GM18870 (cell line): ENCODE data around the gene ZNF280C.
"Not testable (repeated sequence)": the region's sequence is repeated elsewhere in the genome, so short reads cannot be mapped to it uniquely, and the experiment has no call there.

ENCODE experiments used
- ATAC-seq: cut with Tn5 transposase; IDR thresholded peaks from one replicate; pipeline ENCODE4 v1.9.1; 2021; ENCODE audit warnings: moderate library complexity; ENCODE audit not compliant: unreplicated experiment

ZNF280C gene, protein sequence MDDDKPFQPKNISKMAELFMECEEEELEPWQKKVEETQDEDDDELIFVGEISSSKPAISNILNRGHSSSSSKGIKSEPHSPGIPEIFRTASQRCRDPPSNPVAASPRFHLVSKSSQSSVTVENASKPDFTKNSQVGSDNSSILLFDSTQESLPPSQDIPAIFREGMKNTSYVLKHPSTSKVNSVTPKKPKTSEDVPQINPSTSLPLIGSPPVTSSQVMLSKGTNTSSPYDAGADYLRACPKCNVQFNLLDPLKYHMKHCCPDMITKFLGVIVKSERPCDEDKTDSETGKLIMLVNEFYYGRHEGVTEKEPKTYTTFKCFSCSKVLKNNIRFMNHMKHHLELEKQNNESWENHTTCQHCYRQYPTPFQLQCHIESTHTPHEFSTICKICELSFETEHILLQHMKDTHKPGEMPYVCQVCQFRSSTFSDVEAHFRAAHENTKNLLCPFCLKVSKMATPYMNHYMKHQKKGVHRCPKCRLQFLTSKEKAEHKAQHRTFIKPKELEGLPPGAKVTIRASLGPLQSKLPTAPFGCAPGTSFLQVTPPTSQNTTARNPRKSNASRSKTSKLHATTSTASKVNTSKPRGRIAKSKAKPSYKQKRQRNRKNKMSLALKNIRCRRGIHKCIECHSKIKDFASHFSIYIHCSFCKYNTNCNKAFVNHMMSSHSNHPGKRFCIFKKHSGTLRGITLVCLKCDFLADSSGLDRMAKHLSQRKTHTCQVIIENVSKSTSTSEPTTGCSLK

DNA sequence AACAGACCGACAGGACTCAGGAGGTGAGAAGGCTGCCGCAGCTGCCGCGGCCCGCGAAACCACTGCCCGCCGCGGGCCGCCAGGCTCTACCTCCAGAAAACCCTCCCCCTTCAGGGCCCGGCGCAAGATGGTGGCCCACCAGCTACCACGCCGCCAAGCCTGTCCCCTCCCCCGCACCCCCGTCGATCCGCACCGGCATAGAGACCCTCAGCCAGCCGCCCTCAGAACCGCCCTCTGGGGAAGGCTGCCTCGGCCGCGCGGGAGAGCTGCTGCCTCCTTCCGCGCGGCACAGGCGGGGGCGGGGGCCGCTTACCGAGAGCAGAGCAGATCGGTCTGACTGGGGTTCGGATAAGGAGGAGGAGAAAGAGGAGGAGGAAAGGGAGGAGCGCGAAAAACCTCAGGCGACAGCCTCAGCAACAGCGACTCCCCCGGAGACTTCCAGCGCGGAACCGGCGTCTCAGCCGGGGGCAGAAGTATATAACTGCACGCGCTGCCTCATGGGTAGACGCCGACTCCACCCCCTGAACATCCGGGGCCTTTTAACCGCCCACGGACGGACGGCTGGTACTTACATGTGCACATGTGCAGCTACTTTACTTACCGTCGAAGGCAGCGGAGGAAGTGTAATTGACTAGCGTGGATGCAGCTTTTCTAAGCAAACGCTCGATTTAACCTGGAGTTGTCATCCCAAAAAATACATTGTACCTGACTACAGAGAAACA is at the start of gene ZNF280C:
TSS of gene ZNF280C (minus strand) at position 451 of the 722 bp plus-strand sequence. CDS start 8,450 bp downstream, outside the sequence.
- ATAC-seq, result peak; percentile 91

DNA sequence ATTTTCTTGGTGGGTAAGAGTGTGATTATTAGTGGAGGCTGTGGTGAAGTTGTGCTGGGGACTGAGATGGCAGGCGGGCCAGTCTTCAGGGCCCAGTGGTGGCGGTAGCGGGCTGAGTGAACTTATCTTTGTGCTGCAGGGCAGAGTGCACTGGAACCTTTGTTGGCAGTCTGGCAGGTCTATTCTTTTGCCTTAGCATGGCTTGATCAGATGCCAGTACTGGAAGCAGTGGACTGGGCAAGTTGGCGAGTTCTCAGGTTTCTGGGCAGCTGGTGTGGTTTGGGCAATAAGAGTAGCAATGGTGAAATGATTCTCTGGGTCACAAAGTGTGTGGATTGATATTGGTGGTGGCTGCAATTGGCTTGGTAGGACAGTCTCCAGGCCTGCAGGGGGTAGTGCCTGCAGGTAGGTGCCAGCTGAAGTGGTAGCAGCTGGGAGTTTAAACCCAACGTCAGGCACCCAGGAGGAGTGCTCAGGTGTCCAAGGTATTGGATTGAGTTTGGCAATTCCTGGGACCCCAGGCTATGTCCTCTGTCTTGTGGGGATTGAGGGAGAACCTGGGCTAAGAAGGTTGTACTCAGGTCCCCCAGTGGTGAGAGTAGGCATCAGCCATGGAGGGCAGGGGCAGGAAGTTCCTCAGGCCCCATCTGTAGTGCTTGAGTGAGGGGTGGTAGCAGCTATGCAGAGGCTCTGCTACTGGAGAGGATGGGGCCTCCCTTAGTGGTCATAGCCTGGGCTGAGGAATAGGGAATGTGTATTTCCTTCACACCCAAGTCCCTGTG is 36.1 kb upstream of the ZNF280C start:
- no peak for ATAC-seq

DNA sequence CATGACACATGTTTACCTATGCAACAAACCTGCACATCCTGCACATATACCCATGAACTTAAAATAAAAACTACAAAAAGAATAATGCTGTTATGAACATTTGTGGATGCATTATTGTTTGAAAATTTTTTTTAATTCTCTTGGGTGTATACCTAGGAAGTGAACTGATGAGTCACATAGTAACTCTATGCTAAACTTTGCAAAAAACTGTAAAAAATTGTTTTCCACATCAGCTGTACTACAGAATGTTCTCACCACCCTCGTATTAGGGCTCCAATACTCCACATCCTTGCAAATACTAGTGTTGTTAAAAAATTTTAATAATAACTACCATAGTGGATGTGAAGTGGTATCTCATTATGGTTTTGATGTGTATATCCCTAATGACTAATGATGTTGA is 33.3 kb upstream of the ZNF280C start:
- no peak for ATAC-seq

DNA sequence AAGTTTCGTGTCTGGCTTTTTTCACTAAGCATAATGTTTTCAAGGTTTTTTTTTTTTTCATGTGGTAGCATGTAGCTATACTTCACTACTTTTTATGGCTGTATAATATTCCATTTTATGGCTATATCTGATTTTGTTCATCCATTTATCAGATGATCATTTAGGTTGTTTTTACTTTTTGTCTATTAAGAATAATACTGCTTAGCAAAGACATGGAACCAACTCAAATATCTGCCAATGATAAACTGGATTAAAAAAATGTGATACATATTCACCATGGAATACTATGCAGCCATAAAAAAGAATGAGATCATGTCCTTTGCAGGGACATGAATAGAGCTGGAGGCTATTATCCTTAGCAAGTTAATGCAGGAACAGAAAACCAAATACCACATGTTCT is 32.7 kb upstream of the ZNF280C start:
- ATAC-seq, result no peak

DNA sequence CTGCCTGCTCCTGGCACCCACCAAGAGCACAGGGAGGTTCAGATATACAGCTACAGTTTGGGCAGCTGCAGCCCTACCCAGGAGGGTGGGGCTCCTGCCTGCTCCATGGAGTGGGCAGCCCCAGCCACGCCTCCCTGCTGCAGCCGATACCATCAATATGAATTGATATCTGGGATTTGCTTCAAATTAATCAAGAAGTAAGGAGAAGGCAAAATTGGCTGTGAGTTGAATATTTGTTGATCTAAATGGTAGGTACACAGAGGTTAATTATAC is 31.2 kb upstream of the ZNF280C start:
- ATAC-seq, result no peak

DNA sequence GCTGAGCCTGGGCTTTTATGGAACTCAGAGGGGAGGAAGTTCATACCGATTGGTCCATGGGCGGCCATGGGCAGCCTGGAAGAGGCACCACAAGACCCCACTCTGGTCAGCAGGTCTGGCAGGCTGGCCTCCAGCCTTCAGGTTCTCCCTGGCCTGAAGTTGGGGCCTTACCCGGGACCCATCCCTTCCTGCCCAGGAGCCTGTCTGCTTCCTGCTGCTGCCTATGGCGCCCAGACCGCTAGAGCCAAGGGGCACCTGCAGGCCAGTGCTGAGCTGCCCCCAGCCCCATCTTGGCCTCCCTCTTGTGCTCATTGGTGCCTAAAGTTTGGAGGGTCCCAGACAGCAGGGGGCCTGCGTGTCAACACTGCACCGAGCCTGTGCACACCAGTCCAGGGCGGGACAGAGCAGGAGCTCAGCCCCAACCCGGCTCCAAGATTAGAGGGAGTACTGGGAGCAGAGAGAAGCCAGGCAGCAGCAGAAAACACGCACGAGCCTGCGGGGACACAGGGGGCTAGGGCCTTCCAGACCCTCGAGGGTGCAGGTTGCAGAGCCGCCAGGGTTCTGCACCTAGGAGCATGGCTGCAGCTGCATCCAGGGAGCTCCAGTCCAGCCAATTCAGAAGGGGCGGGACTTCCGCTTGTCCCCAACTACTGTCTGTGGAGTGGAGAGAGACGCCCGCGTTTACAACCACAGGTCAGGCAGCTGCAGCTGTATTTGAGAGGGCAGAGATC is 30.7 kb upstream of the ZNF280C start:
- no peak for ATAC-seq

DNA sequence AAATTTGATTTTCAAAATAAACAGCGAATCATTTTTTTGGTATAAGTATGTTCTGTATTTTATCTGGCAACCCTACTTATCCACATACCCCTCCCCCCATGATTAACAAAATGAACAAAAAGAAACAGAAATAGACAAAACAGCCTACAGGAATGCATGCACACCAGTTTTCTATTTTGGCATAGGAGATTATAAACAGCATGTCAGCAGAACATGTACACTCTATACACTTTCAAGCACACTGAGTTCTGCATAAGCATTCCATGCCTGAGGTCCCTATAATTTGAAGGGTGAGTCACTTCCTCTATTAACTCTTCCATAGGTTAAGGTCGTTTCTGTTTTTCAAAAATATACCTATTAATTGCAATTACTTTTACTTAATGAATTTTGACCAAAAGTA is 28.0 kb upstream of the ZNF280C start:
- ATAC-seq, result no peak

DNA sequence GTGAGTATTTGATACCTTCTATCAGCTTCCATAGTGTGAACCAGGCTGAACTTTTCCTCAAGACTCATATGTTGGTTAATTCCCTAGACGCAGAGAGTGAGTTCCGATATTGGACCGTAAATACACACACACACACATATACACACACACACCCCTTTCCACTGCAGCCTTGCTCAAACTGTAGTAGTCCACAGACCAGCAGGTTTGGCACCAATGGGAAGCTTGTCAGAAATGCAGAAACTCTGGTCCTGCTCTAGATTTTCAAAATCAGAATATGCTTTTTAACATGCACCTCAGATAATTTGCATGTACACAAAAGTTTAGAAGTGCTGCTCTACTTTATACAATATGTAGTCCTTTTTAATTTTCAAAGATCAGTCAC is 27.6 kb upstream of the ZNF280C start:
- ATAC-seq, result no peak

DNA sequence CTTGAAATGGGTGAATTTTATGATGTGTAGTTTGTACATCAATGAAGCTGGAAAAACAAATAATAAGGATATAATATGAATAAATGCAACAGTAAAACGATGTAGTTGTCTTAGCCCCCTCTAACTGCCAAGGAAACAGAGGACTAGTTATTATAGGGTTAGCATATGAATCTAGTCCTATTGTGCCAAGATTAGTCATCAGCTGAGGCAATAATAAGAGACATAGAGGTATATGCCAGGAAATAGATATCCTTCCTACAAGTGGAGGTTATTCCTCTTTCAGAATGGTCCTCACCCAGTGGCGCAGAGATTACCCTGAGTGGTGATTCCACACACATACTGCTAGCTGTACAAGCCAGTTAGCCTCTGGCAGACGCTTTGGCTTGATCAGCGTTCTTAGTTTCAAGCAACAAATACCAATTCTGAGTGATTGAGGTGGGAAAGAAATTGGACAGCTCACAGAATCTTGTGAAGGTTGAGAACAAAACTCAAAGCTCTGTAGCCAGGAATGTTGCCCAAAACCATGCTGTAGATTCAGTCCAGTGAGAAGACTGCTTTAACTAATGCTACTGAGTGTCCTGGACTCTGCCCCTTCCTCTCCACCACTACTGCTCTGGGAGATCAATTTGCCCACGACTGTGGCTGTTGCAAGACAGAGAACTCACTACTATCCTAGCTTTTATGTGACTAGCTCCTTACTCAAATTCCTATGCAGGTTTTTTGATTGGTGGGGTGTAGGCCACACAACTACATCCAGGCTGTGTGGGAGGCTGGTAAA is 27.0 kb upstream of the ZNF280C start:
- no peak for ATAC-seq

DNA sequence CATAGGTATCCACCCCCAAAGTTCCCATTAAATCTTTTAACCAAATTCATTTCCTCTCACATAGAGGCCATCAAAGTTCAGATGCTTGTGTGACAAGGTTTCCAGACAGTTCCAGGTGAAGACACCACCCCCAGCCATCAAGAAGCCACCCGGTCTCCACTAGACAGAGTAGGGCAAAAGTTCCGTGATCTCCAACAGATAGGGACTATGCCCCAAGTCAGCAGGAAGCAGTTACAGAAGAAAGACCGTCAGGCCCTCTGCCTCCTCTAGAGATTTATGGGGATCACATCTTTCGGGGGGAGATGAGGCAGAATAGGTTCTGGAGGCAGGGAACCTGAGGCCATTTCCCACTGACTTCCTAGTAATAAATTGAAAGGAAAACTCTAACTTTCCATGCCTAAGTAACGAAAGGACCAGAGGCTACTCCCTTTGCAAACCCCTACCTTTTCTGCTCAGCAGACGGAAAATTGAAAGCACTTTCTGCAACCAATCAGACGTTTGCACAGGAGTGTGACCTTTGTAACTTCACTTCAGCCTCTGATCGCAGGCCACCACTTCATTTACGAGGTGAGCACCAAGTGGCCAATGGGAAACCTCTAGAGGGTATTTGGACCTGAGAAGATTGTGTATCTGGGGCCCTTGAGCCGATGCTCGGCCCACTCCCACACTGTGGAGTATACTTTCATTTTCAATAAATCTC is 18.5 kb upstream of the ZNF280C start:
- ATAC-seq, result no peak

DNA sequence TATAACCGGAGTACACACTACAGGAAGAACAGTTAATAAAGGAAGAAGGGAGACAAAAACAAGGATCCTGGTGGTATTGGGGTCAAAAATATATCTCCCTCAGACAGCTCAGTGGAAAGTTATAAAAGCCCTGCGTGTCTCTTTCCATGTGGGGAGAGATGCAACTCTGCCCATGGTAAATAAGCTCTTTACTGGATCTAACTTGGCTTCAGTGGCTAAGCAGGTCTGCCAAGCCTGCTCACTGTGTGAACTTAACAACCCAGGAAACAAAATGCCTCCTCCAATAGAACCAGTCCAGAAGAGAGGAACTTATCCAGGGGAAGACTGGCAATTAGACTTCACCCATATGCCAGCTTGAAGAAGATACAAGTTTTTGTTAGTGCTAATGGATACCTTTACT is 17.0 kb upstream of the ZNF280C start:
- no peak for ATAC-seq

DNA sequence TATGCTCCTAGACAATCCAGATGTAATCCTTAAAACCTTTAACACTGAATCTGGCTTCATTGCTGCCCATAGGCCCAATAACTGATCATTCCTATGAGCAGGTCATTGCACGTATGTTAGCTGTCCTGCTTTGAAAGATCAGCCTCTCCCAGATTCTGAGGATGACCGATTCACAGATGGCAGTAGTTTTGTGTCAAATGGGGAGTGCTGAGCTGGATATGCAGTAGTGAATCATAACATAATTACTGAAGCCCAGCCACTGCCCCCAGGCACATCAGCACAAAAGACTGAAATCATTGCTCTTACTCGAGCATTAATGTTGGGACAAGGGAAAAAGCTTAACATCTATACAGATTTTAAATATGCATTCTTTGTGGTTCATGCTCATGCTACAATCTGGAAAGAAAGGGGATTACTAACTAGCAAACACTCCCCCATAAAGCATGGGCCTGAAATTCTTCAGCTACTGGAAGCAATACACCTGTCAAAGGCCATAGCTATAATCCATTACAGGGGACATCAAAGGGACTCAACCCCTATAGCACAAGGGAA is 16.4 kb upstream of the ZNF280C start:
- ATAC-seq, result no peak

DNA sequence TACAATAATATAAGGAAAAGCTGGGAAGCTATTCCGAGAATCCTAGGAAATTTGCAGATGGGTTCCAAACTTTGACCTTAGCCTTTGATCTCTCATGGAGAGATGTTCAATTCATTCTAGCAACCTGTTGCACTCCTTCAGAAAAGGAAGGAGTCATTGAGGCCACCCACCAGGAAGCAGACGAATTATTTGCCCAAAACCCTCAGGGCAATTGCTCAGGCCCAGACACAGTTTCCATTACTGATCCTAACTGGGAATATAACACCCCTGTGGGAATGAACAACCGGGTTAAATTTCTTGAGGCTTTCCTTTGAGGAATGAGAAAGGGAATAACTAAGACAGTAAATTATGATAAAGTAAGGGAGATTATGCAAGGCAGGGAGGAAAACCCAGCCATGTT is 13.5 kb upstream of the ZNF280C start:
- no peak for ATAC-seq

DNA sequence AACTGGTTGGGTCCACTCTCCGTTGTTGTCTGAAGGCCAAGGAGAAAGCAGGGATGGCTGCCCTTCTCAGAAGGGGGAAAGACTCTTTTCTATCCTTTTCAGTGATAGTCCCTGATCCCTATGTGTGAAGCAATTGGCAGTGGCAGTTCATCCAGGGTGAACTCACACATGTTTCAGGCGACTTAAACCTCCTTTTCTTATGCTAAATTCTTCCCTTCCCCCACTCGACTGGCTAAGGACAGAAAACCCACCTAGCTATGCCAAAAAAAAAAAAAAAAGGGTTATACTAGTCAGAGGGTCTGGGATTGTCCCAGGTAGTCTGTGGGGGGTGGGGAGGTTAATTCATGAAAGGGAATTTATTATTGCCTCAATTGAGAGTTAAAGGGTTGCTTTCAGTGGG is 12.2 kb upstream of the ZNF280C start:
- ATAC-seq, result no peak

DNA sequence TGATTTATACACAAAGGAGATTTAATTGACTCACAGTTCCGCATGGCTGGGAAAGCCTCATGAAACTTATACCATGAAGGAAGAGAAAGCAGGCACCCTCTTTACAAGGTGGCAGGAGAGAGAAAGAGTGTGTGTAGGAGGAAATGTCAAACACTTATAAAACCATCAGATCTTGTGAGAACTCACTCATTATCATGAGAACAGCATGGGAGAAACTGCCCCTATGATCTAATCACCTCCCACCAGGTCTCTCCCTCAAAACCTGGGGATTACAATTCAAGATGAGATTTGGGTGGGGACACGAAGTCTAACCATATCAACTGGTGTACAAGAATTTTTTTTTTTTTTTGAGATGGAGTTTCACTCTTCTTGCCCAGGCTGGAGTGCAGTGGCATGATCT is 3.6 kb upstream of the ZNF280C start:
- not testable (repeated sequence) for ATAC-seq

DNA sequence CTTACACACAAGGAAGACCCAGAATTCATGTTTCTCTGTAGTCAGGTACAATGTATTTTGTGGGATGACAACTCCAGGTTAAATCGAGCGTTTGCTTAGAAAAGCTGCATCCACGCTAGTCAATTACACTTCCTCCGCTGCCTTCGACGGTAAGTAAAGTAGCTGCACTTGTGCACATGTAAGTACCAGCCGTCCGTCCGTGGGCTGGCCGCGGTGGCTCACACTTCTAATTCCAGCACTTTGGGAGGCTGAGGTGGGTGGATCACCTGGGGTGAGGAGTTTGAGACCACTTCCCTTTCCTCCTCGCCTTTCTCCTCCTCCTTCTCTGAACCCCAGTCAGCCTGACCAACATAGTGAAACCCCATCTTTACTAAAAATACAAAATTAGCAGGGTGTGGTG is 692 bp upstream of the ZNF280C start:
- not testable (repeated sequence) for ATAC-seq

DNA sequence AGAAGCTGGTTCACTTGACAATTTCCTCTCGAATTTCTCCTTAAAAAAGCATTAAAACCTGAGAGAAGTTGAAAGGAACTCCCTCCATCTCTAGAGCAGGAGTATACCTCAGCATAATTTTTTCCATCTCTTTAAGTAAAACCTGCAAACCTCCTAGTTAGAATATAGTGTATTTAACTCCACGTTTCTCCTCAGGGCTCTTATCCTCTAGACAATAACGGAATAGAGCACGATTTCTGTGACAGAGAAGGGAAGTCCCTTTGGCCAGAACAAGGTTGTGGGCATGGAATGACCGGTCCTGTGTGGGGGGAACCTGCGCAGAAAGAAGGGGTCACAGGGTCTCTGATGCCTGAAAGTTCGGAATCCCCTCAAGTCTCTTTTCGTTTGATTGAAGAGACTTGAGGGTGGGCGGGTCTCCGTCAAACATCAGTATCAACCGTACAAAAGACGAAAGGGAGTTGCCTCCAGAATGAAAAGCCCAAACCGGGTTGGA is 697 bp downstream of the ZNF280C start:
- ATAC-seq, result no peak

DNA sequence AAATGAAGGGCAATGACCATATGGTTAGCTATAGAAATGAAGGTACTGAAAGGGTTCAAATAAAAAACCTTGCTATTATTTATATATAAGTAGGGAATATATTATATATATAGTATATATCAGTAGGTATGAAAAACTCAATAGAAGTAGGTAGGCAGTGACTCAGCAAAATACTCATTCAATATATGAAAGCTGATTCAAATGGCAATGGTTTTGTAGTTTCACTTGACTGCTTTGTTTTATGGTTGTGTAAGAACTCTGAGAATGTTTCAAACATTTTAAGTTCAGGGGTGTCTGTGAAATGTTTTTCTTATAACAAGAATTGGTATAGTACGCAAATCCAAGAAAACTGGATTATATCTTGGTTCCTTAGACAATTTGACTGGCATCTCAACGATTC is 4.1 kb downstream of the ZNF280C start:
- ATAC-seq, result no peak

DNA sequence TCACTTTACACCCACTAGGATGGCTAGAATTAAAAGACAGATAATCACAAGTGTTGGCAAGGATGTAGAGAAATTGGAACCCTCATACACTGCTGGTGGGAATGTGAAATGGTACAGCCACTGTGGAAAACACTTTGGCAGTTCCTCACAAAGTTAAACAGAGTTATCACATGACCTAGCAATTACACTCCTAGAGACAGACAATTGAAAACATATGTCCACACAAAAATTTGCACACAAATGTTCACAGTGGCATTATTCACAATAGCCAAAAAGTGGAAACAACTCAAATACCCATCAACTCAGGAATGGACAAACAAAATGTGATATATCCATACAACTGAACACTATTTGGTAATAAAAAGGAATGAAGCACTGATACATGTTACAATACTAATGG is 5.7 kb downstream of the ZNF280C start:
- ATAC-seq, result no peak
